ENCODE results near the gene C10orf105.

Gene C10orf105

GRCh38 chr10:71675295-71675970 is 44.1 kb downstream of the C10orf105 start:
- DNase-seq = no peak

GRCh38 chr10:71671994-71672946 is 47.3 kb downstream of the C10orf105 start:
- no peak for DNase-seq

GRCh38 chr10:71667387-71667752 is 52.2 kb downstream of the C10orf105 start:
- DNase-seq = no peak

GRCh38 chr10:71666639-71667386 is 52.8 kb downstream of the C10orf105 start:
- no peak for DNase-seq

GRCh38 chr10:71665456-71665855 is 54.1 kb downstream of the C10orf105 start:
- no peak for DNase-seq

GRCh38 chr10:71664585-71664984 is 55.0 kb downstream of the C10orf105 start:
- DNase-seq = no peak

- DNase-seq = no peak
Observed at GRCh38 chr10:71663311-71663710, 56.3 kb downstream of the C10orf105 start.

- no peak for DNase-seq
Observed at GRCh38 chr10:71661779-71662336, 57.7 kb downstream of the C10orf105 start.

Measured in fibroblast of skin of abdomen (primary cell).